GM12891 (cell line): Measurements from ENCODE around the gene PSMB10.

Source experiments
- DNase-seq: peaks from one replicate; pipeline ENCODE4 v3.0.0; 2011; ENCODE audit warnings: low spot score; ENCODE audit not compliant: insufficient read length
- FAIRE-seq: peaks from 2 replicates; lab custom pipeline; 2011; peaks lifted over from hg19 to GRCh38; lab: Jason Lieb, UNC
- PAX5 ChIP-seq: IDR thresholded peaks from 2 replicates; pipeline ENCODE4 v1.6.1; 2011; ENCODE audit warnings: low read length, moderate library complexity, mild to moderate bottlenecking; ENCODE audit not compliant: insufficient read depth, severe bottlenecking
- POLR2A ChIP-seq: IDR thresholded peaks from 2 replicates; pipeline ENCODE4 v1.6.1; 2011; ENCODE audit warnings: low read depth, low read length, control low read depth
- POLR2AphosphoS5 ChIP-seq: IDR thresholded peaks from 2 replicates; pipeline ENCODE4 v1.6.1; 2011; ENCODE audit warnings: low read depth, low read length, control low read depth
- POU2F2 ChIP-seq: IDR thresholded peaks from 2 replicates; pipeline ENCODE4 v1.6.1; 2011; ENCODE audit warnings: low read depth, mild to moderate bottlenecking, control low read depth, low read length, moderate library complexity
- SPI1 ChIP-seq: IDR thresholded peaks from 2 replicates; pipeline ENCODE4 v1.6.1; 2011; ENCODE audit warnings: low read depth, low read length, control low read depth
- TAF1 ChIP-seq: IDR thresholded peaks from 2 replicates; pipeline ENCODE4 v1.6.1; 2011; ENCODE audit warnings: low read depth, low read length, control low read depth

The PSMB10 gene

DNA sequence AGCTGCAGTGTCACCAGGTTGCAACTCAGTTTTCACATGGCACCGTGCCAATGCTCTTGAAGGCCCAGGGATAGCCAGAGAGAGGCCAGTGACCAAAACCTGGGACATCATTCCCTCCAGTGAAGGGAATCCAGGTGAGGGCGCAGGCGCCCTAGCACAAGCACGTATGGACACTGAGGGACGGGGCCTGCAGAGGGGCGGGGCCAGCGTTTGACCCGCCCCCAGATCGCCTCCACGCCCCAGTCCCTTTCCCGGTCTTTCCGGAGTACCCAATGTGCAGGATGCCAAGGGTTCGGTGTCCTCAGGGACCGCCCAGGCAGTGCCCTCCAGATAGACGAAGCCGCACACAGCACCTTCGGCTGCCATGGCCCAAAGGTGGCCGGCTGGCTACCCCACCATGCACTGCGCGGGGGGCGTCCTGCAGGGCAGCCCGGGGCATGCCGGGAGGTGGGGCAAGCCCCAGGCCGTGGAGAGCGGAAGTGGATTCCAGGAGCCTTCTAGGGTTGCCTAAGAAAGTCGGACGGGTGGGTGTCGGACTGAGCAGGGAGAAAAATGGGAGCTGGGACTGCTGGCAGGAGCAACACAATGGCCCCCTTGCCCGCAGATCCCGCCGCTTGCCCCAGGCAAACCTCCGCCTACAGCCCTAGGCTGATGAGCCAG, 27.1 kb upstream of the PSMB10 start:
- DNase-seq = no peak
- no peak for FAIRE-seq

DNA sequence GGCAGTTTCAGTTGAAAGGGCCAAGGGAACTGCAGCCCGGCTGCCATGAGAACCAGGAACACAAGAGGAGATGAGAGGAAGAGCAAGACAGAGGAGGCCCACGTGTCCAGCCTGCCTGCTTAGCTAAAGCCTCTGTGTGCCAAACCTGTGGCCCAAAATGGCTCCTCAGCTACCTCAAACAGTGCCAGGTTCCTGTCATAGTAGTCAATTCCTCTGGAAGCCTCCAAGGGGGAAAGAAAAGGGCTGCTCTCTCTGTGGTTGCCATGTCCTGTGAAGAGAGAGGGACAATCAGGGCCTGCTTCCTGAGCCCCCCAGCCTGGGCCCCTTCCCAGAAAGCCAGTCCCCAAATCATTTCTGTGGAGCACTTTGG, 26.6 kb upstream of the PSMB10 start:
- no peak for TF ChIP-seq POLR2A
- FAIRE-seq (no peak), DNase-seq (no peak)

More for the DNA sequence above, 27.1 kb upstream of the PSMB10 start:
- TF ChIP-seq POLR2AphosphoS5 = no peak
- TF ChIP-seq SPI1 = no peak
- TF ChIP-seq TAF1 = no peak

DNA sequence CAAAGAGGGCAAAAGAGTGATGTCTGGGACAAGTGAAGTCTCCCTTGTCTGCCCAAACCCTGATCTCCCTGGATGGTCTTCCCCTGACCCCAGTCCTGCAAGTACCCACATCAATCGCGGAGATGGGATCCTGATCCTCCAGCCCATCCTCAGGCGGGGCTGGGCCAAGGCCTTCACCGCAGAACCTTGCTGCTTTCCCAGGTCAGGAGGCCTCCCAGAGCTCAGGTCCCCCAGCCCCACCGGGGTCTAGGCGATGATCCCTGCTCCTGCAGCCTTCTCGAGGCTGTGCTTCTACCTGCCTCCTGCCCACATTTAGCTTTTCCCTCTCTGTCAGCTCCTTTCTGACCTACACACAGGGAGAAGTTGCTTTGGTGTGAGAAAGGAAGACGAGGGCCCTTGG, 25.5 kb upstream of the PSMB10 start:
- TF ChIP-seq TAF1 = no peak
- TF ChIP-seq PAX5 = no peak
- no peak for TF ChIP-seq SPI1
- TF ChIP-seq POLR2A = no peak
- no peak for TF ChIP-seq POU2F2
- no peak for TF ChIP-seq POLR2AphosphoS5
- DNase-seq = no peak
- FAIRE-seq = no peak

DNA sequence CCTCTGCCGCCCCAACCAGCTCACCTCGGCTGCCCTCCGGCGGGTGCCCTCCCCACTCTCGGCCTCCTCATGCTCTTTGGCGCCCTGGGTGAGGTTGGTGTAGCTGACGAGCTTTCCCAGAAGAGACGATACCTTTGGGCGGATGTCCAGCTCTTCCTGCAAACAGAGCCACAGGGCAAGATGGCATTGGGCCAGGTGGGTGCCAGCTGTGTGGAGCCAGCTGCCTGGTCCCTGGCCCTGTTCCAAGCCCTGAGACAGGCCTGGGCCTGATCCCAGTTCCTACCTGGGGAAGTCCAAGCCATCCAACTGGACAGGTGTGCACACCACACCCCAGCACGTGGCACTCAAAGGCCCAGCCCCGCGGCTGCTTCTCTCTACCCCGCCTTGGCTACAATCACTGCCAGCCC, 24.9 kb upstream of the PSMB10 start:
- no peak for TF ChIP-seq TAF1
- TF ChIP-seq SPI1 = no peak
- TF ChIP-seq PAX5 = no peak
- FAIRE-seq (no peak), DNase-seq (no peak)

DNA sequence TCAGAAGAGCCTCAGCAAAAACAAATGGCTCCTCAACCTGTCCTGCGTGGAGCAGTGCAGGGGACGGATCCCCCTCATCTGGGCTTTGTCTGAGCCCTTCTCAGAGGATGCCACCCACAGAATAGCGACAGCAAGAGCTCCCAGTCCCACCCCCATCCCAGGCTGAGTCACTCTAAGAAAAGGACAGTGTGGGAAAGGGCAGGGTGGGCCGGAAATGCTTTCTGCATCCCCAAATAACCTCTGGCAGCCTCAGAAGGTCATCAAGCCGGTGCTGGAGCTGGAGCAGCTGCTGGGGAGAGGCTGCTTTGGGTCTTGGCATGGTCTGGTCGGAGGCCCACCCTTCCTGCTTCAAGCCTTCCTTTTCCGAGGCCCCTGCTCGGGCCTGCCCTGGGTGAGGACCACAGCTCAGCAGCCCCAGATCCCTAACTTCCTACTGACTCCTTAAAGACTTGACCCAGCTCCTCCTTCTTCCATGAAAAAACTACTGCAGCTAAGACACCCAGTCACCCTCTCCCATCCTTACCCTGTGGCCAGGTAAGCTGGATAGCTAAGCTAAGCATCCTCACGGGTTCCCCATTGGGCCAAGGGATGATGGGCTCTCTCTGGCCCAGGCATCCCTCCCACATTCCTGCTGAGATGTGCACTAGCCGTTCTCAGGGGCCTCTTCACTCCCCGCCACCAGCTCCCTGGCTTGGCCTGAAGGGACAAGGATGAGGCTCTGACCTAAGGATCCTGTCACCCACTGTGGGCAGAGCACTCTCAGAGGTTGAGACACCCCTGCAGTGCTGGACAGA, 23.1 kb upstream of the PSMB10 start:
- FAIRE-seq (no peak), DNase-seq (no peak)
- TF ChIP-seq SPI1 (no peak), POU2F2 (no peak), TAF1 (no peak)

DNA sequence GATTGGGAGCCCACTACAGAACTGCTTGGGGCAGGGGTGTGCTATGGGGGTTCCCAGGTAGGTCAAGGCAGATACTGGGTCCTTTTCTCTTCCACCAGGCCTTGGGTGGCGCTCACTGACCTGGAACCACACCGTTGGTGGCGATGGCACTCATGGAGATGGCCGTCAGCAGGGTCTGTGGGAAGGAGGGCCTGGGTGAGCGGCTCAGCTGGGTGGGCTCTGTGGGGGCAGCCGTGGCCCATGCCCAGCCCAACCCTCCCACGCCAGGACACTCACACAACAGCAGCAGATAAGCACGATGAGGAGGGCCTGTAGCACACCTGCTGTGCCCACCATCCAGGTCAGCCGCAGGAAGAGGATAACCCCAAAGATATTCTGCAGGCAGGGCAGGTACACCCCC, 21.0 kb upstream of the PSMB10 start:
- DNase-seq (no peak), FAIRE-seq (no peak)
- TF ChIP-seq TAF1 = no peak
- TF ChIP-seq POLR2AphosphoS5 = no peak
- no peak for TF ChIP-seq SPI1
- TF ChIP-seq PAX5 = no peak
- TF ChIP-seq POU2F2 = no peak
- TF ChIP-seq POLR2A = no peak

DNA sequence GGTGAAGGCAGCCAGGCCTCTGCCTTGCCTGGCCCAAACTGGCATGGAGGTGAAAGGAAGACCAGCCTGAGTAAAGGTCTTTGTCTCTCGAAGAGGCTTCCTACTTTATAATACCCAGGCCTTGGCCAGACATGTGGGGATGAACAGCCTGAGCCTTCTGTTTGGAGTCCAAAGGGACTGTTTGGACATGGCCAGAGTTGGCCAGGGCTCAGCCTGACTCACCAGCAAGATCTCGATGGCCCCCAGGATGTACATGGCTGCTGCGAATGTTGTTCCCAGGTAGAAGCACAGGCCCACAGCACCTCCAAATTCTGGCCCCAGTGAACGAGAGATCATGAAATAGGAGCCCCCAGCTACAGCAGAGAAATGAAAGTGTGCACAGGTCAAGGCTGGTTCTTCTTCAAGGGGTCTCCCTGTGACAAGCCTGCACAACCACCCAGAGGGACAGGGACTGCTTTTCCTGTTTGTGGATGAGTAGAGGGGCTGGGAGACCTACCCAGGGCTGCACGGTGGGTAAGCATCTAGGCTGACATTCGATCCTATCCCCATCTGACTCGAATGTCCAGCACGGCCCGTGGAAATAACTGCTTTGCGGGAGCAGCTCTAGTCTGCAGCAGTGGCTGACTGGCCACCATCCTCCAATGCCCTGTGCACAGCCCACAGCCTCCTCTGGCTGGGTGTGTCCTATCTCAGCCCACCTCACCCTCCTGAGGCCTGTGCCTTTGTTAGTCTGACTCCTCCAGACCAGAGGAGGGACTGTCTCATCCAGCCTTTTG, 18.0 kb upstream of the PSMB10 start:
- FAIRE-seq (no peak), DNase-seq (no peak)
- TF ChIP-seq POU2F2 = no peak
- no peak for TF ChIP-seq POLR2AphosphoS5
- TF ChIP-seq PAX5 = no peak
- no peak for TF ChIP-seq SPI1
- TF ChIP-seq POLR2A = no peak
- TF ChIP-seq TAF1 = no peak

DNA sequence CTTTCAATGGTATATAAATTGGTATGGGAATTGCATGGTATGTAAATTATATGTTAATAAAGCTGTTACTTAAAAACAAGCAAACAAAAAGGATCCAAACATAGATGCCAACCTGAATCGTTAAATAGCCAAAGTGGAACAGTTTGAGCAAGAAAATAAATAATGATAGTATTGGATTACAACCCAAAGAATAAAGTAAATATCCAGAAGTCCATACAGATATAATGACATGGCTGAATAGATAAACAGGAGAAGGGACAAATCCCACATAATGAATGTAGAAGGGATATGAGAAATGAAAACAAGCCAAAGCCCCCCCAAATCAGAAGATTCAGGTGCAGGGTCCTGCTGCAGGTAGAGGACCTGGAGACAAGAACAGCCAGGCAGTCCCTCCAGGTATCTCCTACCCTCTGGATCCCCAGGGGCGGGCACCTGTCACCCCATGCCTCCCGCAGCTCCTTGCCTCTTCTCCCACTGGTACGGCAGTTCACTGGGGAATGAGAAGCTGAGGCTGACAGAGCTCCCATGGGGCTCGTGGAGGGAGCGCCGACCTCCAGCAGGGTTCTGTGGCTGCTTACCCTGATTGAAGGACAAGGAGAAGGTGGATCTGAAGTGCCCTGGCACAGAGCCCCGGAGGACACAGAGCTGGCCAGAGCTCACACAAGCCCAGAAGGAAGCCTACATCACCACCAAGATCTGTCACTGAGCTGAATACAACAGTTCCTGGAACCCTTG, 17.2 kb upstream of the PSMB10 start:
- no peak for TF ChIP-seq TAF1
- no peak for TF ChIP-seq POU2F2
- no peak for TF ChIP-seq SPI1
- TF ChIP-seq POLR2A = no peak
- no peak for TF ChIP-seq PAX5
- no peak for TF ChIP-seq POLR2AphosphoS5
- DNase-seq (no peak), FAIRE-seq (no peak)

DNA sequence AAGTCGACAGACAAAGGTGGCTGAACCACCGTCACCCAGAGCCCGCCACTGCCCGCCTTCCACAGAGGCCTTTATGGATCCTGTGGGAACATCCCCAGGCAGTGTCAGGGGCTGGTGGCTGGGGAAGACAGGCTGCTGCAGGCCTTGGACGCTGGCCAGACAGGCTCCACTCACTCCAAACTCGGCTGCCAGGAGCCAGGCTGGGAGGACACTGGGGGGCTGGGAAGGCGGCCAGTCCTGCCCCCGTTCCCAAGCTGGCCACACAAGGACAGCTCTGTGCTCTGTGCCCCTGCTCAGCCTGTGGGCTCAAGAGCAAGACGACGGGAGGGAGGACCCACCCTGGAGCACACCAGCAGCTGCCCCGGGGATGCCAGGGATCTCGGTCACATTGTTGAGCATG, 14.8 kb upstream of the PSMB10 start:
- no peak for DNase-seq
- no peak for TF ChIP-seq POU2F2
- TF ChIP-seq POLR2A = no peak
- no peak for TF ChIP-seq SPI1
- TF ChIP-seq POLR2AphosphoS5 = no peak
- no peak for TF ChIP-seq PAX5
- TF ChIP-seq TAF1 = no peak
- no peak for FAIRE-seq
